Retinal pigment epithelial cell (primary cell): ENCODE measurements around the gene TDP2.
A peak's percentile ranks its signal among the peaks of the same experiment; 100 is the strongest.
"Not testable (repeated sequence)": the region's sequence is repeated elsewhere in the genome, so short reads cannot be mapped to it uniquely, and the experiment has no call there.

Experiments
- DNase-seq: peaks from one replicate; pipeline ENCODE4 v3.0.0-alpha.2; 2010; ENCODE audit warnings: low read depth
- H3K4me3 ChIP-seq: 2 replicates; pipeline ENCODE4 v1.5.1; 2011; ENCODE audit warnings: mild to moderate bottlenecking, low read length, control low read depth, moderate library complexity
- CTCF ChIP-seq: conservative IDR thresholded peaks from 2 replicates; pipeline ENCODE4 v1.5.1; 2011; ENCODE audit warnings: low read depth, low read length, control low read depth, inconsistent platforms

The TDP2 gene

DNA sequence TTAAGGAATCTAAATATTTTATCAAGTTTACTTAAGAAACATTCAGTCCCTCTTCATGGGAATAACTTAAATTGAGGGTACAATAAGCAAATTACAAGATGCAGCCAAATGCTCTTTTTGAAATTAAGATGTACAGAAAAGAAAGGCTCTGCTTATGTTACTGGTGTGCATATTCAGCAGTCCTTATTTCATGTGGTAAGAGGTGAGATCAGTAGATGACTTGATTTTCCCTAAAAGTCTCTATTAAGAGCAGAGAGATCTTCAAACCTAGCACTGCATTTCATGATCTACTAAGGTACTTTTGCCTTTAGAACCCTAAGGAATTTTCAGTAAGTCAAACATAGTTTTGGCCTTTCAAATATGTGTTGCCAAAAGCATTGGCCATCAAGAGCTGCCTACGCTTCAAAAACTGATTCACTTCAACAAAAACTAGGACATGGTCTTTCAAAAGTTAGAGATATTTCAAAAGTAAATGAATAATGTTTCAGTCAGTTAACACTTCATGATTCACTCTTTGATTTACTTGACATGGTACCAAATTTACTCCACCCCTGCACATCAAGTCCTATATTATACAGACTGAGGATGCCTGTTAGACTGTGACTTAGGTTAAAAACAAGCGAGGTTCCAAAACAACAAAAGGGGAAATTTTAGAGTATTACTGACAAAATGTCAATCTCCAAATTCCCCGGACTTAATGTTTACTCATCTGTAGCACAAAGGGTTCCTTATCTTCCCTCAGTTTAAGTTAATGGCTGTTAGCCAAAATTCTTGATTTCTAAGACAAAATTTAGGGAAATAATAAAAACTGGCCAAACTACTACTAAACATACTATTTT is 33.0 kb upstream of the TDP2 start:
- no peak overlapping the region for H3K4me3 ChIP-seq
- TF ChIP-seq CTCF = no peak
- no peak for DNase-seq

DNA sequence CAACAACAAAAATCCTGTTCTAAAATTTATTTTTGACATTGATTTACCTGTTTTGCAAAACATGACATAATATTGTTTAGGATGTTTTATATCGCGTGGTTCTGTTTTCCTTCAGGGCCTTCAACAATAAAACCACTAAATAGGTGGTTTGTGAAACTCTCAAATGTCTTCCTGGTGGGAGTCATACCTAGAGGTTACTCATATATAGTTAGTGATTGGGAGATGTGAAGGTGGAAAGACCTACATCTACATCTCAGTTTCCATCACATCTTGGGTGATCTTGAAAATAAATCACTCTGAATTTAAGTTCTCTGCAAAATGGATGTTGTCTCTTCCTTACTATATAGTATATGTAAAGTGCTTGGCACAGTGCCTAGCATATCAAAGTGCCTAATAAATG is 29.4 kb upstream of the TDP2 start:
- DNase-seq = no peak
- H3K4me3 ChIP-seq = no peak overlapping the region
- no peak for TF ChIP-seq CTCF

DNA sequence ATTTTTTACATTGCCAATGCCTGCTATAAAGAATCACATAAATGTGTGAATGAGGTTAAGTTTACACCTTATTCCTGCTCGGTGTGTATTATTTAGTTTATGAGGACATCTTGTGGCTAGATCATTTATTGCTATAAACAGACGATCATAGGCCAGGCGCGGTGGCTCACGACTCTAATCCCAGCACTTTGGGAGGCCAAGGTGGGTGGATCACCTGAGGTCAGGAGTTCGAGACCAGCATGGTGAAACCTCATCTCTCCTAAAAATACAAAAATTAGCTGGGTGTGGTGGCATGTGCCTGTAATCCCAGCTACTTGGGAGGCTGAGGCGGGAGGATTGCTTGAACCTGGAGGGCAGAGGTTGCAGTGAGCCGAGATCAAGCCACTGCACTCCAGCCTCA is 28.9 kb upstream of the TDP2 start:
- peak; percentile 34 for TF ChIP-seq CTCF
- H3K4me3 ChIP-seq = not testable (repeated sequence)
- DNase-seq = peak; percentile 11

- DNase-seq = no peak
- no peak for TF ChIP-seq CTCF
- H3K4me3 ChIP-seq = no peak overlapping the region
These were observed 27.5 kb upstream of the TDP2 start for GRCh38 chr6:24694198-24694597.

DNA sequence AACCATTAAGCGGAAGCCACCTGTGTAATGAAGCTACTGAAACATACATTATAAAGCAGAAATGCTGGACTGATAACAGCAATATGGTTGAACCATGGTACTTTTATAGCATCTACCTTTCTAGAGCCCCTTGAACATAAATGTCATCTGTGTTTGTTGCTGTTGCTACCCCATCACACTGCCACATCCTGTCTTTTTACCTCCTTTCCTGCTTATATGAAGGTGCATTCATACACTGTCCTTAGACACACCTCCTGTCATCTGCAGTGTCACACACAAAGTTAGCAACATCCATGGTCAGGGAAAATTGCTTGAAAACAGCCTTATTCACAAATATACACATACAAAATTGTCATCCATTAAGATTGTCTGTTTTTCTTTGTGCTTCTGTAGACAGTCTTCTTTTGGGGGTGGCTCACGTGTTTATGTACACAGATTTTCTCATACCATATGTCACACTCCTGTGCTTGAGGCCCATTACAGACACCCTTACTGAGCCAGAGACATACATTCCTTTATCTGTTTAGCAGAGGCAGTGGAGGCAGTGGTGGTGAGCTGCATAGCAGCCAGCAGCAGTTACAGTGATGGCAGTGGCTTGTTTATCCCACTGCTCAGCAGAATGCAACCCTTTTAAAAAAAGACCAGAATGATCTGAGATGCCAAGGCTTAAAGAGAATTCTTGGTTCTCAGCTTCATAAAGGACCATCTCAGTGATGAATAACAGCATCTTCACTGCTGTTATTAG is 26.3 kb upstream of the TDP2 start:
- no peak overlapping the region for H3K4me3 ChIP-seq
- no peak for DNase-seq
- no peak for TF ChIP-seq CTCF

- DNase-seq = no peak
- H3K4me3 ChIP-seq = no peak overlapping the region
- no peak for TF ChIP-seq CTCF
These were observed 25.7 kb upstream of the TDP2 start for GRCh38 chr6:24692415-24692814.

DNA sequence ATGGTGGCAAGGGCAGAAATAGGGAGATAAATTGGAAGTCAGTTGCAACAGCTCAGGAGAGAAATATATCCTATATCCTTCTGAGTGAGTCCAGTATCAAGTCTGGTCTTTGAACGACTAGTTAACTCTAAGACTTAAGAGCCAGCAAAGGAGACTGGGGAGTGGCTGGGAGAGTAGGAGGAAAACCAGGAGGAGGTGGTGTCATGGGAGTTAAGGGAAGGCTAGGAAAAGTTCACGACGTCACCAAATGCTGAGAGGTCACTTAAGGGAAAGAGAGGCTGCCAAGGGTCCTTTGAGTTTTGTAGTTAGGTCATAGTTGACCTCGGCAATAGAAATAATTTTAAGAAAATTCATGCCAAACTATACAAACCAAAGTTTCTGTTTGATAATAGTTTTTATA is 25.3 kb upstream of the TDP2 start:
- TF ChIP-seq CTCF = no peak
- no peak overlapping the region for H3K4me3 ChIP-seq
- no peak for DNase-seq
